Right lobe of liver (tissue), 4 donors: Measurements from ENCODE around the gene TTC23.

Experiments used
- POLR2A ChIP-seq: fragments of 450-650 bp; IDR thresholded peaks from one replicate; pipeline ENCODE4 v1.6.1; 2017; ENCODE audit warnings: antibody characterized with exemption, mild to moderate bottlenecking
- TF ChIP-seq, protein P1 (sequence below), 4 donors: fragments of 200-600 bp in 3 of 4; fragments of 450-650 bp in 1 of 4; IDR thresholded peaks; one replicate each; pipeline versions ENCODE4 v1.5.1 to v1.8.0; 2016 to 2022; ENCODE audit warnings: antibody characterized with exemption in 4 of 4, mild to moderate bottlenecking in 2 of 4
- donor health status: DM: no; HTN: no; CAD: no.
- donor health status: DM: no; HTN: no; CAD: no.
- donor health status: DM: no; HTN: yes; CAD: no.

DNA sequence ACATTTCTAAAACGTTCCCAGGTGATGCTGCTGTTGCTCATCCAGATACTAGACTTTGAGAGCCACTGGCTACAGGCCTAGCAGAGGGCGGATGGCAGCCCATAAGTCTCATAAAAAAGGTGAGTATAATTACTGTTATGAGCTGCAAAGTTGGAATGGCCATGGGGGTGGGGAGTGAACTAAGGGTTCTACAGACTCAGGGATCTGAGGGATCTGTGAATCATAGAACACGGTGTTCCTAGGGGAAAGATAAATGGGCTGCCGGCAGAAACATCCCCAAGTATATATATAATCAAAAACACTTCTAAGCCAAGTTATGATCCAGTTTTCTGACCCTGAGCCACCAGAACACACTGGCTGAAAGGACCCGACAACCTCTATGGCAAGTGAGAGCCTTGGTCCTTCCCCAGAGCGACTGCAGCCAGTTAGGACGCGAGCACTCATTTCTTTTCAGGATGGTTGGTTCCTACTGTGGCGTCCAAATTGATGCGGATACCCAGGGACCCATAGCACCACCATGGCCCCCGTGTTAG, 152.4 kb downstream of the TTC23 start:
- TF ChIP-seq, protein P1, sequence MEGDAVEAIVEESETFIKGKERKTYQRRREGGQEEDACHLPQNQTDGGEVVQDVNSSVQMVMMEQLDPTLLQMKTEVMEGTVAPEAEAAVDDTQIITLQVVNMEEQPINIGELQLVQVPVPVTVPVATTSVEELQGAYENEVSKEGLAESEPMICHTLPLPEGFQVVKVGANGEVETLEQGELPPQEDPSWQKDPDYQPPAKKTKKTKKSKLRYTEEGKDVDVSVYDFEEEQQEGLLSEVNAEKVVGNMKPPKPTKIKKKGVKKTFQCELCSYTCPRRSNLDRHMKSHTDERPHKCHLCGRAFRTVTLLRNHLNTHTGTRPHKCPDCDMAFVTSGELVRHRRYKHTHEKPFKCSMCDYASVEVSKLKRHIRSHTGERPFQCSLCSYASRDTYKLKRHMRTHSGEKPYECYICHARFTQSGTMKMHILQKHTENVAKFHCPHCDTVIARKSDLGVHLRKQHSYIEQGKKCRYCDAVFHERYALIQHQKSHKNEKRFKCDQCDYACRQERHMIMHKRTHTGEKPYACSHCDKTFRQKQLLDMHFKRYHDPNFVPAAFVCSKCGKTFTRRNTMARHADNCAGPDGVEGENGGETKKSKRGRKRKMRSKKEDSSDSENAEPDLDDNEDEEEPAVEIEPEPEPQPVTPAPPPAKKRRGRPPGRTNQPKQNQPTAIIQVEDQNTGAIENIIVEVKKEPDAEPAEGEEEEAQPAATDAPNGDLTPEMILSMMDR (IDR thresholded peaks at IDR 0.05): no peak
- no peak for TF ChIP-seq POLR2A
